Nephron (organoid): Measurements from ENCODE around the gene SSPN.
"Not testable (repeated sequence)": the region's sequence is repeated elsewhere in the genome, so short reads cannot be mapped to it uniquely, and the experiment has no call there.

Experiments used
- H3K27ac Mint-ChIP-seq, 3 experiments: 2 replicates each; pipeline ENCODE4 v1.8.0; 2020; ENCODE audit warnings: mixed read lengths in 3 of 3, mild to moderate bottlenecking in 2 of 3, moderate library complexity in 1 of 3
- H3K27me3 Mint-ChIP-seq: 2 replicates; pipeline ENCODE4 v1.8.0; 2021; ENCODE audit warnings: low read depth, mild to moderate bottlenecking, moderate library complexity, mixed read lengths
- H3K36me3 Mint-ChIP-seq: 2 replicates; pipeline ENCODE4 v1.8.0; 2020; ENCODE audit warnings: low read depth, mixed read lengths
- H3K4me1 Mint-ChIP-seq: 2 replicates; pipeline ENCODE4 v1.8.0; 2020; ENCODE audit warnings: mixed read lengths
- H3K4me3 Mint-ChIP-seq, 3 experiments: 2 replicates each; pipeline ENCODE4 v1.8.0; 2020; ENCODE audit warnings: mild to moderate bottlenecking in 3 of 3, mixed read lengths in 3 of 3, moderate library complexity in 2 of 3
- H3K9me3 Mint-ChIP-seq: 2 replicates; pipeline ENCODE4 v1.8.0; 2020; ENCODE audit warnings: mixed read lengths
- TF ChIP-seq, protein P1 (sequence below), 3 experiments: fragments of 200-600 bp; sonication (generic); IDR thresholded peaks; one replicate each; pipeline ENCODE4 v1.5.0; 2021; ENCODE audit warnings: antibody characterized with exemption in 3 of 3; ENCODE audit not compliant: unreplicated experiment in 3 of 3

The SSPN gene

DNA sequence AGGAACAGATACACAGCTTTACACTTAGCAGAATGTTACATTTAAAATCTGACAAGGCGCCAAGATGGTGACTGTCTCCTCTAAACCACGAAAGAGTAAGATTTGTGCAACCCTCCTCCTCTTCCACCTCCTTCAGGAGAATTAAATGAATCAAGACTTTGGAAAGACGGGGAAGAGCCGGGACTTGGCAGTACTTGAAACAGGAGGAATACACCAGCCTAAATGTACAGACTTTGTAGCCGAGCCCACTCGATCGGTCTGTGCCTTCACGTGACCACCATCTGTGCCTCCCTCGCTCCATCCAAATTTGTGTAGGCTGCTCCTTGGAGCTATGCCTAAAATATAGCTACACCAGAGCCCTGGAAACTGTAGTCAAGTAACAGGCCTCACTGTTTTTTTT lies 38.3 kb downstream of the SSPN start:
- Mint-ChIP-seq H3K36me3 (no peaks in the 10 kb centered on the region), H3K4me3 (peak overlapping the region in 2 of 3 experiments; percentile 21 to 53), H3K9me3 (no peaks in the 10 kb centered on the region), H3K4me1 (peaks cover 32% of the 10 kb centered on the region), H3K27ac (peak overlapping the region; percentile 63 to 79 (median 68)), H3K27me3 (peaks cover 4% of the 10 kb centered on the region)
- TF ChIP-seq, protein P1, sequence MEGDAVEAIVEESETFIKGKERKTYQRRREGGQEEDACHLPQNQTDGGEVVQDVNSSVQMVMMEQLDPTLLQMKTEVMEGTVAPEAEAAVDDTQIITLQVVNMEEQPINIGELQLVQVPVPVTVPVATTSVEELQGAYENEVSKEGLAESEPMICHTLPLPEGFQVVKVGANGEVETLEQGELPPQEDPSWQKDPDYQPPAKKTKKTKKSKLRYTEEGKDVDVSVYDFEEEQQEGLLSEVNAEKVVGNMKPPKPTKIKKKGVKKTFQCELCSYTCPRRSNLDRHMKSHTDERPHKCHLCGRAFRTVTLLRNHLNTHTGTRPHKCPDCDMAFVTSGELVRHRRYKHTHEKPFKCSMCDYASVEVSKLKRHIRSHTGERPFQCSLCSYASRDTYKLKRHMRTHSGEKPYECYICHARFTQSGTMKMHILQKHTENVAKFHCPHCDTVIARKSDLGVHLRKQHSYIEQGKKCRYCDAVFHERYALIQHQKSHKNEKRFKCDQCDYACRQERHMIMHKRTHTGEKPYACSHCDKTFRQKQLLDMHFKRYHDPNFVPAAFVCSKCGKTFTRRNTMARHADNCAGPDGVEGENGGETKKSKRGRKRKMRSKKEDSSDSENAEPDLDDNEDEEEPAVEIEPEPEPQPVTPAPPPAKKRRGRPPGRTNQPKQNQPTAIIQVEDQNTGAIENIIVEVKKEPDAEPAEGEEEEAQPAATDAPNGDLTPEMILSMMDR (IDR thresholded peaks at IDR 0.05; ENCODE audit: unreplicated experiment in 3 of 3) = no peak

DNA sequence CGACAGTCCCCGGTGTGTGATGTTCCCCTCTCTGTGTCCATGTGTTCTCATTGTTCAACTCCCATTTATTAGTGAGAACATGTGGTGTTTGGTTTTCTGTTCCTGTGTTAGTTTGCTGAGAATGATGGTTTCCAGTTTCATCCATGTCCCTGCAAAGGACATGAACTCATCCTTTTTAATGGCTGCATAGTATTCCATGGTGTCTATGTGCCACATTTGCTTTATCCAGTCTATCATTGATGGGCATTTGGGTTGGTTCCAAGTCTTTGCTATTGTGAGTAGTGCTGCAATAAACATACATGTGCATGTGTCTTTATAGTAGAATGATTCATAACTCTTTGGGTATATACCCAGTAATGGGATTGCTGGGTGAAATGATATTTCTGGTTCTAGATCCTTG lies 40.1 kb downstream of the SSPN start:
- not testable (repeated sequence) for H3K4me3 Mint-ChIP-seq, H3K27ac Mint-ChIP-seq, H3K36me3 Mint-ChIP-seq, H3K27me3 Mint-ChIP-seq, H3K9me3 Mint-ChIP-seq
- peaks cover 42% of the 10 kb centered on the region for H3K4me1 Mint-ChIP-seq

DNA sequence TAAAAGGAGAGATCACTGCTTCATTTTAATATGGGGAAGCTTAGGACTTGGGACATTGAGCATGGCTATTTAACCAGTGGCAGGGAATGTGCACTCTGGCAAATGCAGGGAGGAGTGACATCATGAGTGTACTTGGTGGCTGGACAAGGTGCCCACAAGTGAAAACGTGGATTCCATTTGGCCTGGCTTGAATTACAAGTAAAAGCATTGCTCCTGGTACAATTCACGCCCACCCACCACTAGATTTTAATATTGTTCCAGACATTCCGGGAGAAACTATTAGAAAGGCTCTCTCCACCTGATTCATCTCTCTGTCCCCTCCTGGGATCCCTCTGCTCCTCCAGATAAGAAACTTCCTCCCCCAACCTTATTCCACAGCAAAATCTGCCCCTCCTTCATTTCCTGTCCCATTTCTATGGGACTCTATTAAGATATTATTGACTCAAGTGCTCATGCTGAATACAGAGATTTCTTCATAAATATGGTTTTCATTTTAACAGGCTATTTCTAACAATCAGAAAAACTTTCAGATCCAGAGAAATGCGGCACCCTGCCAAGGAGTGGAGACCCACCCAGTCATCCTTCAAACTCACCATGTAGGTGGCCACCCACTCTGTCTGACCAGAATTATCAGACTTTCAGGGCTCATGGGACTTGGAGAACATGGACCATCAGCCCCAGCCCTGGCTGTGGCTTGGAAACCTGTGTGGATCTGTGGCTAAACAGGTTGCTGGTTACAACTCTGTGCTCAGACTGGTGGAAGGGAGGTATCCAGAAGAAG lies 43.2 kb downstream of the SSPN start:
- Mint-ChIP-seq H3K4me1 (peaks cover 35% of the 10 kb centered on the region), H3K36me3 (no peaks in the 10 kb centered on the region), H3K27ac (peak overlapping the region in 2 of 3 experiments; percentile 49 to 67), H3K27me3 (peaks cover 5% of the 10 kb centered on the region), H3K9me3 (no peaks in the 10 kb centered on the region), H3K4me3 (no peak overlapping the region)
- TF ChIP-seq, protein P1 (IDR thresholded peaks at IDR 0.05; ENCODE audit: unreplicated experiment in 3 of 3) = no peak

DNA sequence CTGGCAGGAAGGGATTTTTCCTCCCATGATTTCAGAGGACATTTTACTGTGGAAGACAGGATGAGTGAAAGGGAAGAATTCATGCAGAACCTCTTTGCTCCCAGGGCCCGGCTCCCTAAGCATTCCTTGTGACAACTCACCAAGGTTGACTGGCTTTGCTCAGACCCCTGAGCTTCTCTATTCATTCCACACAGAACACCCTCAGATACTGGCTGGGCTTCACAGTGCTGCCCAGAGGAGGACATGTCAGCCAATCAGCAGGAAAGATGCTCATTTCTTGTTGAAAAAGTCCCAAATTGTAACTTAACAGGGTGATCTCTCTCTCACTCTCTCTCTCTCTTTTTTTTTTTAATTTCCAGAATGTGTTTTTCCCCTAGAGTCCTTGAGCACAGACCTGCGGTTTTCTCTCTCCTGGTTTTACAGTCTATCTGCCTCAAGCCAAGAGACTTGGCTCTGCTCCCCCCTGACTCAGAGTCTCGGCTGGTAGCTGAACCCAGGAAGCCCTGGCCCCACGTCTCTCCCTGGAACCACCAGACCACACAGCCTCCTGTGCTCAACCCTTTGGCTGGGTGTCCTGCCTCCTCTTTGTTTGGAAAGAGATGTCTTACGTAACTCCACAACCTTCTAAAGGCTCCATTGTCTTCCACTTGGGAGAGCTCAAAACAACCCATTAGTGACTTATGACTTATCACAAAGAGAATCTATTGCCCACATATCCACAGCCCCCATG lies 43.9 kb downstream of the SSPN start:
- Mint-ChIP-seq H3K4me1 (peaks cover 28% of the 10 kb centered on the region), H3K36me3 (no peaks in the 10 kb centered on the region), H3K27ac (peak overlapping the region in 2 of 3 experiments; percentile 49 to 67), H3K27me3 (peaks cover 5% of the 10 kb centered on the region), H3K9me3 (no peaks in the 10 kb centered on the region), H3K4me3 (no peak overlapping the region)
- TF ChIP-seq, protein P1 (IDR thresholded peaks at IDR 0.05; ENCODE audit: unreplicated experiment in 3 of 3) = no peak

DNA sequence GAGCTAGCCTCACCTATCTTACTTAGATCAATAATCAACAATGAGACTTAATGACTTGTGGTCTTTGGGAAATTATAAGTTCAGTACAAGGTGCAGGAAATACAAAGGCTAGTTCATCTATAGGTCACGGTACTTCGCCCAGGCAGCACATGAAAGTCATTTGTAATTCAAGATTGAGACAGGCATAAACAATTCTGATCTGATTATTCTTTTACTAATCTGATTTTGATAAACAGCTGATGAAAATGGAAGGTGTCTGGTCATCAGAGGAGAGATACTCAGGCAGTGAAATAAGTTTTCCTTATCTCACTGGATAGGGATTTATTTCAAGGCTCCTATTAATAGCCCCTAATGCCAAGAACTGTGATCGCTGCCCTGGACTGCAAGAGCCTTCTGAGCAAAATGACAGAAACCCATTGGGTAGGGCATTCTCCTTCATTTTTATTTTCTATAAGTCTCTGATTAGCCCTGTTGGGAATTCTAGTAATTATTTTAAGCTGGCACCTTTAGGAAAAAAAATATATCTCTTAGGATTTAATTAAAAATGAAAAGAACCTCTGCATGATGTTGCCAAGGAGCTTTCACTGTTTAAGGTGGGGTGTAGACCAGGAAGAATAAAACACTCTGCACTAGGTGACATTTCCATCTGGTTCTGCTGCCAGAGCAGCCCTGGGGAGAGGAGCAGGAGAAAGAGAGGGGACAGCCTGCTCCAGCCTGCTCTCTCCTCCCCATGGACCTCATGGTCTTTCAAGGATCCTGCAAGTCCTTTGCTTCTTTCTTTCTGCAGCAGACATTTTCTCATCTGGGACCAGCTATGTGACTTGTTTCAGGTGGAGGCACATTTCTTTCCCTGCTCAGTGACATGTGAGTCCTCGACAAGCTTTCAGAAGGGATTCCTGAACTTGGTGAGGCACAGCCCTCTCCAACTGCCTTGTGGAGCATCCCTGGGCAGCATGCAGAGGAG lies 44.8 kb downstream of the SSPN start:
- H3K36me3 Mint-ChIP-seq = no peaks in the 10 kb centered on the region
- peaks cover 5% of the 10 kb centered on the region for H3K27me3 Mint-ChIP-seq
- no peaks in the 10 kb centered on the region for H3K9me3 Mint-ChIP-seq
- peak overlapping the region in 1 of 3 experiments; percentile 67 for H3K27ac Mint-ChIP-seq
- no peak overlapping the region for H3K4me3 Mint-ChIP-seq
- TF ChIP-seq, protein P1 (IDR thresholded peaks at IDR 0.05; ENCODE audit: unreplicated experiment in 3 of 3) = no peak
- peaks cover 24% of the 10 kb centered on the region for H3K4me1 Mint-ChIP-seq

DNA sequence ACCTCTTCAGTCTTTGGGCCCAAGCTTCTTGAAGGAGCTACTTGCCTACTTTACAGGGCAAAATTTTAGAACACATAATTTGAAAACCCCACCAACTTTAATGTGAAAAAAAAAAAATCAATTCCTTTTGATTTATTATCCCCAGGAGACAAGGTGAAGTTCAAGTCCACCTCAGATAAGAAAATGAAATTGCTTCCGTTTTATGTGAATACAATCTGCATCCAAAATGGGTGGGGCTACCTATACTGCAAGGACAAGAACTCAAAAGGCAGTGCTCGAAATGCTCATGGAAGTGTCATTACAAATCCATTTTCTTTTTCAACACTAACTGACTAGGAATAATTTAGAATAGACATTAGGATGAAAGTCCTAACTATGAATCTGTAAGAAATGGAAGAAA lies 45.7 kb downstream of the SSPN start:
- TF ChIP-seq, protein P1 (IDR thresholded peaks at IDR 0.05; ENCODE audit: unreplicated experiment in 3 of 3) = no peak
- Mint-ChIP-seq H3K36me3 (no peaks in the 10 kb centered on the region), H3K4me3 (no peak overlapping the region), H3K27ac (no peak overlapping the region), H3K4me1 (peaks cover 24% of the 10 kb centered on the region), H3K27me3 (peaks cover 5% of the 10 kb centered on the region), H3K9me3 (no peaks in the 10 kb centered on the region)
